Measurements from ENCODE around the gene TMEM134. TPM values are rescaled to one million over a fixed set of nuclear protein-coding genes. Genes with fewer than 3 reads are reported as not detected.
A peak's percentile ranks its signal among the peaks of the same experiment; 100 is the strongest.

TMEM134 gene
- total and polyA plus RNA-seq, 9 of the 15 experiments (the other 6 are each of a cell fraction or from before 2014, with no cell fraction given): 0.63 to 48.4 (median 10.7) TPM

DNA sequence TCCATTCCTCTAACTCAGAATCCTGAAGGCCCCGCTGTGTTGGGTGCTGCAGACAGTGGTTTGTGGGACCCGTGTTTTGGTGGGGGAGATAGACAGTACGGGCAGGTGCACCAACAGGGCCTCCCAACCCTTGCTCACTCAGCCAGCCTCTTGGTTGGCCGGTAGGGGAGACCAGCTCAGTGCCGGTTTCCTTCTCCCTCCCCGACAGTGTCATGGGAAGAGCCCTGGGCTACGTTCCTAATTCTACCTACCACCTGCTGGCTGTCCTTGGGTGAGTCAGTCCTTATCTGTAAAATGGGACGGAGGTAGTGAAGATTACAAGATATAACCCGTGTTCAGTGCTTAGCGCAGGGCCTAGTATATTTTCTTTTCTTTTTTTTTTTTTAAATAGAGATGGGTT, 5.9 kb downstream of the TMEM134 start (continued):
- TF ChIP-seq FOXJ2 (tag; IDR thresholded peaks at IDR 0.05) (0 out of 2 replicates have a peak, but pooled peaks have one; percentile 17), DPF2 (IDR thresholded peaks at IDR 0.05) (peak; percentile 33; the same call in 1 of the 2 replicates), BCOR (IDR thresholded peaks at IDR 0.05) (peak; percentile 50; the same call in 1 of the 2 replicates), CTBP1 (IDR thresholded peaks at IDR 0.05; ENCODE audit: borderline replicate concordance) (0 out of 2 replicates have a peak, but pooled peaks have one; percentile 22), ZNF766 (CRISPR knock-in tag; conservative IDR thresholded peaks at IDR 0.05) (0 out of 2 replicates have a peak, but pooled peaks have one; percentile 24), CXXC5 (CRISPR knock-in tag; IDR thresholded peaks at IDR 0.05) (0 out of 2 replicates have a peak, but pooled peaks have one; percentile 4), SMARCA4 (IDR thresholded peaks at IDR 0.05) (peak; percentile 48; the same call in 1 of the 2 replicates), ZC3H4 (CRISPR knock-in tag; IDR thresholded peaks at IDR 0.05; ENCODE audit: borderline replicate concordance) (no peak), YBX1 (IDR thresholded peaks at IDR 0.05) (no peak), POLR2AphosphoS5 (IDR thresholded peaks at IDR 0.05; ENCODE audit: control insufficient read depth, insufficient read depth, low read depth, low read length) (no peak), ZEB2 (IDR thresholded peaks at IDR 0.05) (peak; percentile 73), ZBTB17 (CRISPR knock-in tag; IDR thresholded peaks at IDR 0.05) (0 out of 2 replicates have a peak, but pooled peaks have one; percentile 50), JUND (IDR thresholded peaks at IDR 0.05; ENCODE audit: borderline replicate concordance, low read depth, low read length) (peak; percentile 77), JUND (tag; IDR thresholded peaks at IDR 0.05; ENCODE audit: borderline replicate concordance, low read depth, low read length) (peak; percentile 65; the same call in 1 of the 3 replicates), RAD21 (CRISPR knock-in tag; conservative IDR thresholded peaks at IDR 0.05 in 1 of 2, IDR thresholded peaks at IDR 0.05 in 1 of 2) (peak in 1 of 2 experiments; percentile 29; a peak in 2 of 4 replicates), ZBED1 (IDR thresholded peaks at IDR 0.05) (0 out of 2 replicates have a peak, but pooled peaks have one; percentile 46)
- TF ChIP-seq, protein P1, sequence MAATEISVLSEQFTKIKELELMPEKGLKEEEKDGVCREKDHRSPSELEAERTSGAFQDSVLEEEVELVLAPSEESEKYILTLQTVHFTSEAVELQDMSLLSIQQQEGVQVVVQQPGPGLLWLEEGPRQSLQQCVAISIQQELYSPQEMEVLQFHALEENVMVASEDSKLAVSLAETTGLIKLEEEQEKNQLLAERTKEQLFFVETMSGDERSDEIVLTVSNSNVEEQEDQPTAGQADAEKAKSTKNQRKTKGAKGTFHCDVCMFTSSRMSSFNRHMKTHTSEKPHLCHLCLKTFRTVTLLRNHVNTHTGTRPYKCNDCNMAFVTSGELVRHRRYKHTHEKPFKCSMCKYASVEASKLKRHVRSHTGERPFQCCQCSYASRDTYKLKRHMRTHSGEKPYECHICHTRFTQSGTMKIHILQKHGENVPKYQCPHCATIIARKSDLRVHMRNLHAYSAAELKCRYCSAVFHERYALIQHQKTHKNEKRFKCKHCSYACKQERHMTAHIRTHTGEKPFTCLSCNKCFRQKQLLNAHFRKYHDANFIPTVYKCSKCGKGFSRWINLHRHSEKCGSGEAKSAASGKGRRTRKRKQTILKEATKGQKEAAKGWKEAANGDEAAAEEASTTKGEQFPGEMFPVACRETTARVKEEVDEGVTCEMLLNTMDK (IDR thresholded peaks at IDR 0.05; ENCODE audit: borderline replicate concordance, insufficient read depth, low read depth, low read length, poor library complexity, severe bottlenecking): peak; percentile 20
- TF ChIP-seq, protein P2, sequence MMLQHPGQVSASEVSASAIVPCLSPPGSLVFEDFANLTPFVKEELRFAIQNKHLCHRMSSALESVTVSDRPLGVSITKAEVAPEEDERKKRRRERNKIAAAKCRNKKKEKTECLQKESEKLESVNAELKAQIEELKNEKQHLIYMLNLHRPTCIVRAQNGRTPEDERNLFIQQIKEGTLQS (IDR thresholded peaks at IDR 0.05): no peak
- TF ChIP-seq, protein P2 (CRISPR knock-in tag; conservative IDR thresholded peaks at IDR 0.05): 0 out of 2 replicates have a peak, but pooled peaks have one; percentile 6
- TF ChIP-seq, protein P3, sequence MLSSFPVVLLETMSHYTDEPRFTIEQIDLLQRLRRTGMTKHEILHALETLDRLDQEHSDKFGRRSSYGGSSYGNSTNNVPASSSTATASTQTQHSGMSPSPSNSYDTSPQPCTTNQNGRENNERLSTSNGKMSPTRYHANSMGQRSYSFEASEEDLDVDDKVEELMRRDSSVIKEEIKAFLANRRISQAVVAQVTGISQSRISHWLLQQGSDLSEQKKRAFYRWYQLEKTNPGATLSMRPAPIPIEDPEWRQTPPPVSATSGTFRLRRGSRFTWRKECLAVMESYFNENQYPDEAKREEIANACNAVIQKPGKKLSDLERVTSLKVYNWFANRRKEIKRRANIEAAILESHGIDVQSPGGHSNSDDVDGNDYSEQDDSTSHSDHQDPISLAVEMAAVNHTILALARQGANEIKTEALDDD (IDR thresholded peaks at IDR 0.05): 0 out of 2 replicates have a peak, but pooled peaks have one; percentile 30
- TF ChIP-seq, protein P4, sequence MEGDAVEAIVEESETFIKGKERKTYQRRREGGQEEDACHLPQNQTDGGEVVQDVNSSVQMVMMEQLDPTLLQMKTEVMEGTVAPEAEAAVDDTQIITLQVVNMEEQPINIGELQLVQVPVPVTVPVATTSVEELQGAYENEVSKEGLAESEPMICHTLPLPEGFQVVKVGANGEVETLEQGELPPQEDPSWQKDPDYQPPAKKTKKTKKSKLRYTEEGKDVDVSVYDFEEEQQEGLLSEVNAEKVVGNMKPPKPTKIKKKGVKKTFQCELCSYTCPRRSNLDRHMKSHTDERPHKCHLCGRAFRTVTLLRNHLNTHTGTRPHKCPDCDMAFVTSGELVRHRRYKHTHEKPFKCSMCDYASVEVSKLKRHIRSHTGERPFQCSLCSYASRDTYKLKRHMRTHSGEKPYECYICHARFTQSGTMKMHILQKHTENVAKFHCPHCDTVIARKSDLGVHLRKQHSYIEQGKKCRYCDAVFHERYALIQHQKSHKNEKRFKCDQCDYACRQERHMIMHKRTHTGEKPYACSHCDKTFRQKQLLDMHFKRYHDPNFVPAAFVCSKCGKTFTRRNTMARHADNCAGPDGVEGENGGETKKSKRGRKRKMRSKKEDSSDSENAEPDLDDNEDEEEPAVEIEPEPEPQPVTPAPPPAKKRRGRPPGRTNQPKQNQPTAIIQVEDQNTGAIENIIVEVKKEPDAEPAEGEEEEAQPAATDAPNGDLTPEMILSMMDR (IDR thresholded peaks at IDR 0.05 in 2 of 3, conservative IDR thresholded peaks at IDR 0.05 in 1 of 3; ENCODE audit: insufficient read depth in 2 of 3, low read depth in 1 of 3, low read length in 3 of 3): peak; percentile 14 to 27 (median 19); a peak in 3 of 6 replicates
- TF ChIP-seq, protein P5, sequence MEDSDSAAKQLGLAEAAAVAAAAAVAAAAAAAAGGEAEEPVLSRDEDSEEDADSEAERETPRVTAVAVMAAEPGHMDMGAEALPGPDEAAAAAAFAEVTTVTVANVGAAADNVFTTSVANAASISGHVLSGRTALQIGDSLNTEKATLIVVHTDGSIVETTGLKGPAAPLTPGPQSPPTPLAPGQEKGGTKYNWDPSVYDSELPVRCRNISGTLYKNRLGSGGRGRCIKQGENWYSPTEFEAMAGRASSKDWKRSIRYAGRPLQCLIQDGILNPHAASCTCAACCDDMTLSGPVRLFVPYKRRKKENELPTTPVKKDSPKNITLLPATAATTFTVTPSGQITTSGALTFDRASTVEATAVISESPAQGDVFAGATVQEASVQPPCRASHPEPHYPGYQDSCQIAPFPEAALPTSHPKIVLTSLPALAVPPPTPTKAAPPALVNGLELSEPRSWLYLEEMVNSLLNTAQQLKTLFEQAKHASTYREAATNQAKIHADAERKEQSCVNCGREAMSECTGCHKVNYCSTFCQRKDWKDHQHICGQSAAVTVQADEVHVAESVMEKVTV (CRISPR knock-in tag; IDR thresholded peaks at IDR 0.05): no peak

All from K562 (cell line).